CD4-positive, alpha-beta T cell (primary cell): ENCODE results near the gene MTMR6. TPM values are rescaled to one million over a fixed set of nuclear protein-coding genes. Genes with fewer than 3 reads are reported as not detected.

Source experiments
- ATAC-seq: fragments of 200-7000 bp; cut with Tn5 transposase; one replicate; pipeline ENCODE4 v1.10.0; 2022; ENCODE audit warnings: mild to moderate bottlenecking; ENCODE audit not compliant: poor library complexity
- CTCF ChIA-PET: fragments of 350-600 bp; sonication (Branson Sonifier 250); formaldehyde crosslinking; loops from one replicate; lab custom pipeline; 2021; ENCODE audit warnings: antibody characterized with exemption, inconsistent platforms; lab: Charles Lee
- POLR2A ChIA-PET: fragments of 350-600 bp; sonication (Branson Sonifier 250); formaldehyde crosslinking; loops from one replicate; lab custom pipeline; 2021; ENCODE audit warnings: antibody characterized with exemption, inconsistent platforms; lab: Charles Lee
- DNase-seq, 14 experiments: peaks; one replicate each; pipeline ENCODE4 v3.0.0-alpha.2; 2013 to 2020; ENCODE audit warnings: mixed read lengths in 2 of 14
- H3K27ac ChIP-seq, 2 donors: one replicate each; pipeline versions ENCODE4 v1.5.1 to v1.7.0; 2013; ENCODE audit warnings: low read length in 2 of 2, low read depth in 1 of 2, mild to moderate bottlenecking in 1 of 2
- H3K27me3 ChIP-seq, 2 experiments: 1 replicate in 1 of 2; 2 replicates in 1 of 2; pipeline versions ENCODE4 v1.6.1 to v1.7.0; 2013; ENCODE audit warnings: low read length in 2 of 2, control low read depth in 1 of 2, mild to moderate bottlenecking in 1 of 2, moderate library complexity in 1 of 2; ENCODE audit not compliant: insufficient read depth in 2 of 2, control insufficient read depth in 1 of 2
- H3K36me3 ChIP-seq: one replicate; pipeline ENCODE4 v1.6.1; 2013; ENCODE audit warnings: low read length, control low read depth; ENCODE audit not compliant: insufficient read depth
- H3K4me1 ChIP-seq: one replicate; pipeline ENCODE4 v1.6.1; 2013; ENCODE audit warnings: low read length, control low read depth; ENCODE audit not compliant: insufficient read depth
- H3K4me3 ChIP-seq: one replicate; pipeline ENCODE4 v1.5.1; 2013; ENCODE audit warnings: mild to moderate bottlenecking, low read length, moderate library complexity
- H3K9me3 ChIP-seq, 2 experiments: 1 replicate in 1 of 2; 2 replicates in 1 of 2; pipeline versions ENCODE4 v1.6.1 to v1.7.0; 2013; ENCODE audit warnings: low read length in 2 of 2, mild to moderate bottlenecking in 2 of 2, control low read depth in 1 of 2, moderate library complexity in 1 of 2; ENCODE audit not compliant: control insufficient read depth in 1 of 2, insufficient read depth in 1 of 2
- H3K27ac Mint-ChIP-seq: one replicate; pipeline ENCODE4 v1.8.0; 2020; ENCODE audit warnings: mixed read lengths
- H3K27me3 Mint-ChIP-seq: one replicate; pipeline ENCODE4 v1.8.0; 2021; ENCODE audit warnings: mixed read lengths
- H3K36me3 Mint-ChIP-seq: one replicate; pipeline ENCODE4 v1.8.0; 2021; ENCODE audit warnings: low read depth, mixed read lengths
- H3K4me1 Mint-ChIP-seq: one replicate; pipeline ENCODE4 v1.8.0; 2021; ENCODE audit warnings: low read depth, mixed read lengths
- H3K4me3 Mint-ChIP-seq: one replicate; pipeline ENCODE4 v1.8.0; 2020; ENCODE audit warnings: mild to moderate bottlenecking, mixed read lengths
- H3K9me3 Mint-ChIP-seq: one replicate; pipeline ENCODE4 v1.8.0; 2020; ENCODE audit warnings: mixed read lengths
- intact Hi-C, 2 experiments: fragments of 100-400 bp; cut with DNase I in 1 of 2; cut with micrococcal nuclease in 1 of 2; formaldehyde crosslinking; loops; one replicate each; pipeline versions ENCODE4 v1.15.1 to v1.9.0; 2023 to 2025; cut with DNase I, micrococcal nuclease
- total RNA-seq, 174 experiments: library from RNA in 2 of 174; stranded (reverse) in 2 of 174; gene quantifications; one replicate each; pipeline ENCODE4 v1.2.3 and lab custom pipeline; 2021 to 2026
- TF ChIP-seq, protein P1 (sequence below): fragments of 200-600 bp; IDR thresholded peaks from one replicate; pipeline ENCODE4 v1.8.0; 2022; ENCODE audit warnings: antibody characterized with exemption, mild to moderate bottlenecking

Gene MTMR6
- total RNA-seq, 2 experiments from 2014 or later, result 33.3 to 34.2 TPM

DNA sequence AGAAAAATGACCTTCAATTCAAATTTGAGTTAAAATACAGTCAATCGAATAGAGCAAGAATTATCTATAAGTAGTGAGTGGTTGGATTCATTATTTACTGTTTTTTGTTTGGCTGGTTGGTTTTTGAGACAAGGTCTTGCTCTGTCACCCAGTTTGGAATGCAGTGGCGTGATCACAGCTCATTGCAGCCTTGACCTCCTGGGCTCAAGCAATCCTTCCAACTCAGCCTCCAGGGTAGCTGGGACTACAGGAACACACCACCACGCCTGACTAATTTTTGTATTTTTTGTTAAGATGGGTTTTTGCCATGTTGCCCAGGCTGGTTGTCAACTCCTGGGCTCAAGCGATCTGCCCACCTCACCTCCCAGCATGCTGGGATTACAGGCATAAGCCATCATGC is 25.0 kb downstream of the MTMR6 start:
- no peaks in the 10 kb centered on the region for H3K9me3 Mint-ChIP-seq
- intact Hi-C loops, result loop anchor here in 1 of 2 experiments (10.0 kb wide), 1 partner anchor 63 kb away; no protein-coding TSS in a partner anchor
- H3K4me1 ChIP-seq, result no peaks in the 10 kb centered on the region
- POLR2A ChIA-PET, result no interaction called here
- ATAC-seq (no peak), DNase-seq (no peak)
- H3K4me3 ChIP-seq, result no peak overlapping the region
- peaks cover 78% of the 10 kb centered on the region for H3K36me3 ChIP-seq
- peaks cover 1% of the 10 kb centered on the region for H3K4me1 Mint-ChIP-seq
- peaks cover 85% of the 10 kb centered on the region for H3K36me3 Mint-ChIP-seq
- H3K27me3 Mint-ChIP-seq, result no peaks in the 10 kb centered on the region
- no peak overlapping the region for H3K4me3 Mint-ChIP-seq
- no peak overlapping the region for H3K27ac ChIP-seq
- H3K27me3 ChIP-seq, result no peaks in the 10 kb centered on the region
- H3K9me3 ChIP-seq, result no peaks in the 10 kb centered on the region
- CTCF ChIA-PET, result interaction anchor here (1.0 kb wide), 1 partner anchor 9 kb away, joined by 3 read pairs; no protein-coding TSS in a partner anchor
- TF ChIP-seq, protein P1, sequence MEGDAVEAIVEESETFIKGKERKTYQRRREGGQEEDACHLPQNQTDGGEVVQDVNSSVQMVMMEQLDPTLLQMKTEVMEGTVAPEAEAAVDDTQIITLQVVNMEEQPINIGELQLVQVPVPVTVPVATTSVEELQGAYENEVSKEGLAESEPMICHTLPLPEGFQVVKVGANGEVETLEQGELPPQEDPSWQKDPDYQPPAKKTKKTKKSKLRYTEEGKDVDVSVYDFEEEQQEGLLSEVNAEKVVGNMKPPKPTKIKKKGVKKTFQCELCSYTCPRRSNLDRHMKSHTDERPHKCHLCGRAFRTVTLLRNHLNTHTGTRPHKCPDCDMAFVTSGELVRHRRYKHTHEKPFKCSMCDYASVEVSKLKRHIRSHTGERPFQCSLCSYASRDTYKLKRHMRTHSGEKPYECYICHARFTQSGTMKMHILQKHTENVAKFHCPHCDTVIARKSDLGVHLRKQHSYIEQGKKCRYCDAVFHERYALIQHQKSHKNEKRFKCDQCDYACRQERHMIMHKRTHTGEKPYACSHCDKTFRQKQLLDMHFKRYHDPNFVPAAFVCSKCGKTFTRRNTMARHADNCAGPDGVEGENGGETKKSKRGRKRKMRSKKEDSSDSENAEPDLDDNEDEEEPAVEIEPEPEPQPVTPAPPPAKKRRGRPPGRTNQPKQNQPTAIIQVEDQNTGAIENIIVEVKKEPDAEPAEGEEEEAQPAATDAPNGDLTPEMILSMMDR, result no peak
- H3K27ac Mint-ChIP-seq, result no peak overlapping the region

DNA sequence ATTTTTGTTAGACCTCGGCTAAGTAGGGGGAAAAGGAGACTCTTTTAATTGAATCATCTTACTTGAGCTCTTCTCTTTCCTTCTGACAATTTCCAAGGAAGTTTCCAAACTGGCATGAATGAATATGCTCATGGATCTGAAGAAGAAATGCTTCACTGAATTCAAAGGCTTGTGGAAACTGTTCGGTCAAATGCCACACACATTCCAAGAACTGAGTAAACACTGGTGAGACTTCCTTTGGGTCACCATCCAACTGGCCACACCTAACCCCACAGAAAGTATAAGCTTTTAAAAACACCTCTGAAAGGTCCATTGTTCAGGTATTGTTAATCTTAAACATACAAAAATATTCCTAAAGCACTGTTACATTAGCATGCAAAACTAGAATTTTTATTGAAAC is 33.6 kb downstream of the MTMR6 start:
- no peaks in the 10 kb centered on the region for H3K27me3 ChIP-seq
- Mint-ChIP-seq H3K36me3 (peaks cover 94% of the 10 kb centered on the region), H3K27me3 (no peaks in the 10 kb centered on the region), H3K4me1 (no peaks in the 10 kb centered on the region), H3K9me3 (no peaks in the 10 kb centered on the region), H3K4me3 (no peak overlapping the region), H3K27ac (no peak overlapping the region)
- DNase-seq, result no peak
- no peak overlapping the region for H3K27ac ChIP-seq
- H3K36me3 ChIP-seq, result peaks cover 87% of the 10 kb centered on the region
- ChIA-PET POLR2A (no interaction called here), CTCF (interaction anchor here (1.2 to 1.3 kb wide), 3 partner anchors 9 to 122 kb away, joined by 3 read pairs; no protein-coding TSS in a partner anchor)
- ATAC-seq, result no peak
- H3K4me3 ChIP-seq, result no peak overlapping the region
- TF ChIP-seq, protein P1, result no peak
- intact Hi-C loops, result loop anchor here in 1 of 2 experiments (5.0 kb wide), 1 partner anchor 79 kb away; no protein-coding TSS in a partner anchor
- no peaks in the 10 kb centered on the region for H3K4me1 ChIP-seq
- H3K9me3 ChIP-seq, result no peaks in the 10 kb centered on the region

DNA sequence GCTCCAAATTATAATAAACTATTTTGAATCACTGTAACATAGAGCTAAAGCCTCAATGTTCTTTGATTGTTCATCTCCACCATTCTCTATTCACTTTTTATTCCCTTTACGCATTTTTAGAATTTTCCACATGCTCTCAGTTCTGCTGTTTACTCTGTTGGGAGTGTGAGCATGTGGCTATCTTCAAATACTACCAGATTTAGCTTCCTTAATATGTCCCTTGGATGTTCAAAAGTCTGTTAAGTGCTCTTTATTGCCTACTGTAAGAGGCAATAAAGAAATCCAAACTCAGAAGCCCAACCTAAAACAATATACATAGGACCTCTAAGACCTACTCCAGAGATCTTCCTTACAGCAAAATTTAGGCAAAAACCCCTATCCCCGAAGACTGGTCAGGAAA is 34.5 kb downstream of the MTMR6 start:
- H3K9me3 Mint-ChIP-seq, result no peaks in the 10 kb centered on the region
- ChIA-PET CTCF (interaction anchor here (1.2 to 1.3 kb wide), 3 partner anchors 10 to 123 kb away, joined by 3 read pairs; no protein-coding TSS in a partner anchor), POLR2A (no interaction called here)
- ATAC-seq, result no peak
- TF ChIP-seq, protein P1, result no peak
- Histone ChIP-seq H3K27ac (no peak overlapping the region), H3K4me3 (no peak overlapping the region), H3K4me1 (no peaks in the 10 kb centered on the region), H3K9me3 (no peaks in the 10 kb centered on the region), H3K36me3 (peaks cover 81% of the 10 kb centered on the region), H3K27me3 (no peaks in the 10 kb centered on the region)
- intact Hi-C loops, result loop anchor here in 1 of 2 experiments (5.0 kb wide), 1 partner anchor 80 kb away; no protein-coding TSS in a partner anchor
- no peaks in the 10 kb centered on the region for H3K27me3 Mint-ChIP-seq
- no peaks in the 10 kb centered on the region for H3K4me1 Mint-ChIP-seq
- peaks cover 98% of the 10 kb centered on the region for H3K36me3 Mint-ChIP-seq
- no peak overlapping the region for H3K27ac Mint-ChIP-seq
- no peak overlapping the region for H3K4me3 Mint-ChIP-seq
- DNase-seq, result no peak
